Stimulated activated CD4-positive, alpha-beta T cell treated with anti-CD3 and anti-CD28 coated beads, Interleukin-12 subunit alpha, Interleukin-12 subunit beta, amount 100 ng/mL, for 24 hours (primary cell): ENCODE measurements around the gene FXYD7.
A peak's percentile ranks its signal among the peaks of the same experiment; 100 is the strongest.

Experiments
- DNase-seq, 2 experiments: peaks; one replicate each; pipeline ENCODE4 v3.0.0-alpha.2; 2020; ENCODE audit warnings: low read depth in 2 of 2

FXYD7 gene

DNA sequence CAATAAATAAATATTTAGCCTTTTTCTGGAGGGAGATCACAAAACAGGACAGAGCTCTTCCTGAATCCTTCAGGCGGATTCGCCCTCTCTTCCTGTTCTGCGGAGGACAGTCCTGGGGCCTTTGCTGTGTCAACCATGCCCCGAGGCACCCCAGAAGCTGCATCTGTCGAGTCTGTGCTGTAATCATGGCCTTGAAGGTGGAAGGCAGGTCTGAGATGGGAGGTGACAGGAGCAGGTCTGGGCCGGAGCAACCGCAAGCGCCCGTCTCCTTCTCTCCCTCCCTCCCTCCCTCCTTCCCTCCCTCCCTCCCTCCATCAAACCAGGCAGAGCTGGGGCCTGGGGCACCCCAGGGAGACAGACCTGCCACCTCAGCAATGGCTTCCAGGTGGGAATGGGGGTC, 32.1 kb upstream of the FXYD7 start:
- DNase-seq: no peak

DNA sequence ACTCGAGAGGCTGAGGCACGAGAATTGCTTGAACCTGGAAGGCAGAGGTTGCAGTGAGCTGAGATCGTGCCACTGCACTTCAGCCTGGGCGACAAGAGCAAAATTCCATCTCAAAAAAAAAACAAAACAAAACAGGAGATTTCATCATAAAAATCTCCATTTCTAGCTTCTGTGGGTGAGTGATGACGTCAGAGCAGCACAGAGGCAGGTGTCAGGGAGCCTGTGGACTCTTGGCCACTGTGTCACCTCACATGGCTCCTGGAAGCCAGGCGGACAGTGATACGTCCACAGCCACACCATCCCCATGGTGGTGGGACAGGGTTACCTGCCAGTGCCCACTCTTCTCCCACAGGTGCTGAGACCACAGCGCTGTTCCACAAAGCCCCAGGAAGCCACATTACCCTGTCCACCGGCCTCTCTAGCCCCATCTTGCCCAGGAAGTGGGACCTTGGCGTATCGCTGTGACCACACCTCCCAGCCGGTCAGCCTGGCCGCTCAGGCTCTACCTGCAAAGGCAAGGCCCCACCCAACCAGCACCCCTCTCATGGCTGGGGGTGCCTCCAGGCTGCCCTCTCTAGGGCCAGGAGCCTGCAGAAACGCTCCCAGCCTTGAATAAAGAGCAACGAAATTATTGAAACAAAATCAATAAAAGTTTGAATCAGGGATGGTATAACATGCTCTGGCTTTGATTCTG, 29.9 kb upstream of the FXYD7 start:
- no peak for DNase-seq

- peak; percentile 43 to 56 for DNase-seq
These were observed 28.5 kb upstream of the FXYD7 start for GRCh38 chr19:35114353-35115176.

DNA sequence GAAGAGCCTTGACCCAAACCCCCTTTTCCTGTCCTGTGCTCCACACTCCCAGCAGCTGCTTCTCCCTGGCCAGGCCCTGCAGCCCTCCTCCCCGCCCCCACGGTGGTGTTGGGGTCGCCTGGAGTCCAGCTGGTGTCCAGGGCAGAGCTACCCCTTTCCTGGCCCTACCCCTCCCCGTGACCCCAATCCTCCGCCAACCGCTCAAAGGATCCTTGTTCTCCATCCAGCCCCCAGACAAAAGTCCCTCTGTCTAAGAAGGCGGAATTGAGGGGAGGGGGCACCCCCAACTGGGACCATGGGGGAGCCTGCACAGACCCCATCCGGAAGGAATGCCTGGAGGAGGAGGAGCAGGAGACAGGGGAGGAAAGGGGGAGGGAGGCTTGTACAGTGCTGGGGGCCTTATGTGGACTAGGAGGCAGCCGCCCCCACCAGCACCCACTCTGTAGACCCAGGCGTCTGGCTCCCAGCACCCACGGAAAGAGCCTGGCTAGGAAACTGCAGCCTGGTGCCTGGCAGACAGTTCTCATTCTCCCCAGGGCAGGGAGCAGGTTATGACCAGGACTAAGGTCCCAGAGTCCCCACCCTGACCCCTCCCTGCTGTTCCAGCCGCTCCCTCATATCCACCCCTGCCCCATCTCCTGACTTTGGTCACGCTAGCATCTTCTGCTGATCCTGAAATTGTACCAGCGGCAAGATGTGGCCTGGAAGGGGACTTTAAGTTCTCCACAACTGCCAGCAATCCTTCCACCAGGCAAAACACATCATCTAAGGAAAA, 27.7 kb upstream of the FXYD7 start, which contains the start of gene FXYD3:
FXYD3 (plus strand) TSS at position 647 of the 775 bp plus-strand sequence. CDS start 3,554 bp downstream, outside the sequence.
- no peak for DNase-seq

GRCh38 chr19:35116072-35116801, 26.8 kb upstream of the FXYD7 start:
- DNase-seq: no peak

GRCh38 chr19:35117116-35117515, 25.9 kb upstream of the FXYD7 start:
- DNase-seq: no peak

DNA sequence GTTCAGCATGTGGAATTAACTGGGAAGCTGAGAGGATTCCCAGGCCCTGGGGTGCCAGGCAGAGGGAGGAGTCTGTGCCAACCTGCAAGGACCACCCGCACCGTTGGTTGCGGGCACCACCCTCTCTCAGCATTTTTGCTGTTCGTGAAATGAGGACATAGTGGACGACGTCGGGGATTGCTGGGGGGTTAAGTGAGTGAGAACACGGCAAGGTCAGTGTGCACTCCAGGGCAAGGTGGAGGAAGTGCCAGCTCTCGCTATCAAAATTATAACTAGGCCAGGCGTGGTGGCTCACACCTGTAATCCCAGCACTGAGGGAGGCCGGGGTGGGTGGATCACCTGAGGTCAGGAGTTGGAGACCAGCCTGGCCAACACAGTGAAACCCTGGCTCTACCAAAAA, 25.3 kb upstream of the FXYD7 start:
- no peak for DNase-seq

GRCh38 chr19:35118268-35119020, 24.6 kb upstream of the FXYD7 start:
- no peak for DNase-seq

DNA sequence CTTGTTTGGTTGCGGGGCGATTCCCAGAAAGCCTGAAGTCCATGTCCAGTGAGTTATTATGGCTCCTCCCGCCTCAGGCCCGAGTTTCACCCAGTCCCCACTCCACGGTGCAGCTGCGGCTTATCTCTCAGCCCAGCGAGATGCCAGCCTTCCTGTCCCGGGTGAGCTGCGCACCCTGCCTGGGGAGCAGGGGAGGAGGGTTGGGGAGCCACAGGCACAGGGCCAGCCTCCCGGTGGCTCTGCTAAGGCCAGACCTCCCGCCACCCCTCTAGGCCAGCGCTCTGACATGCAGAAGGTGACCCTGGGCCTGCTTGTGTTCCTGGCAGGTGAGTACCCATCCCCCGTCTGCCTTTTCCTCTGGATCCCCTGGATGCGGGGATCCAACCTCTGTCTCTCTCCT, 24.0 kb upstream of the FXYD7 start:
- no peak for DNase-seq

GRCh38 chr19:35119578-35120155, 23.4 kb upstream of the FXYD7 start:
- DNase-seq: no peak

GRCh38 chr19:35120492-35120891, 22.6 kb upstream of the FXYD7 start:
- DNase-seq: no peak

- no peak for DNase-seq
These were observed 22.2 kb upstream of the FXYD7 start for GRCh38 chr19:35120898-35121297.

- DNase-seq: no peak
These were observed 20.1 kb upstream of the FXYD7 start for GRCh38 chr19:35122687-35123551.

DNA sequence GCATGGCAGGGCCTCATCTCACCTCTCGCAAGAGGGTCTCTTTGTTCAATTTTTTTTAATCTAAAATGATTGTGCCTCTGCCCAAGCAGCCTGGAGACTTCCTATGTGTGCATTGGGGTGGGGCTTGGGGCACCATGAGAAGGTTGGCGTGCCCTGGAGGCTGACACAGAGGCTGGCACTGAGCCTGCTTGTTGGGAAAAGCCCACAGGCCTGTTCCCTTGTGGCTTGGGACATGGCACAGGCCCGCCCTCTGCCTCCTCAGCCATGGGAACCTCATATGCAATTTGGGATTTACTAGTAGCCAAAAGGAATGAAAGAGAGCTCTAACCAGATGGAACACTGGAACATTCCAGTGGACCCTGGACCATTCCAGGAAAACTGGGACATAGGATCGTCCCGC, 19.5 kb upstream of the FXYD7 start:
- no peak for DNase-seq

DNA sequence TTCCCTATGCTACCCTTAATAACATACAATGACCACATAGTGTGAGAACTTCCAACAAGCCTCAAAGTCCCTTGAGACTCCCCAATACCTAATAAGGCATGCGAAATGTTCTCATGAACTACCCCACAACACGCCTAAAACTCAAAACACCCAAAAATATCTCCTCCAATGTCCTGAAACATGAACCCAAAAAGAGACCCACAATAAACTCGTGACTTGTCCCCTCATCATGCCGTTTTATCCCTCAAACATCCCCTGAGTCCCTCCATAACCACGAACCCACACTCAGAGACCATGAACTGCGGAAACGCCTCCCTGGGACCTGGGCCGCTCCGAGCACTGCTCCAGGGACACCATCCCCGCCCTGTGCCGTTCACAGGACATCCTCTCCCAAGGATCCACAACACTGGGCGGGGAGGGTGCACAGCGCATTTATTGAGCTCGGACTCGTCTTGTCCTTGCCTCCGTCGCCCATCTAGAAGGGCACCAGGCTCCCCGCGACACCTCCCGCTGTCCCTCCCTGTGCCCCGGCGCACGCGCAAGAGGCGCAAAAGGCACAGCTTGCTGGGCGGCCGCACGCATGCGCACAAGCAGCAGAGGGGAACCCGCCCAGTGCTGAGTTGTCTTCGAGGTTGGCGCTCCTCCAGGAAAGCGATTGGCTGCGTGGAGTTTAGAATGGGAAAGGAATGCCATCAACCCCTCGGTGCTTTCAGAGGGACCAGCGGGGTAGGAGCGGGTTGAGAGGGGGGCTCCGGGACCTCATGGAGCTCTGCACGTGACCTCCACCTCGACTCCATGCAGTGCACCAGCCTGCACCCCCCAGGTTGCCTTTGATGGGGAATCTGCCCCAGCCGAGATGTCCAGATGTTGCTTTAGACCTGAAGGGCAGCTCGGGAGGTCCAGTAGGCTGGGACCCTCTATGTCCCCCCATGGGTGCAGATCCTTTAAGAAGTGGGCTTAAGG, 18.7 kb upstream of the FXYD7 start:
- DNase-seq: peak; percentile 77 to 81

- DNase-seq: no peak
These were observed 17.8 kb upstream of the FXYD7 start for GRCh38 chr19:35125270-35125717.

GRCh38 chr19:35125749-35126623, 17.1 kb upstream of the FXYD7 start:
- DNase-seq: no peak
